HG03135 (cell line): ENCODE data around the gene SHROOM2.
"Not testable (repeated sequence)": the region's sequence is repeated elsewhere in the genome, so short reads cannot be mapped to it uniquely, and the experiment has no call there.

Experiments
- ATAC-seq: cut with Tn5 transposase; IDR thresholded peaks from one replicate; pipeline ENCODE4 v1.9.1; 2021; ENCODE audit warnings: mild to moderate bottlenecking, moderate library complexity; ENCODE audit not compliant: unreplicated experiment

SHROOM2 gene

DNA sequence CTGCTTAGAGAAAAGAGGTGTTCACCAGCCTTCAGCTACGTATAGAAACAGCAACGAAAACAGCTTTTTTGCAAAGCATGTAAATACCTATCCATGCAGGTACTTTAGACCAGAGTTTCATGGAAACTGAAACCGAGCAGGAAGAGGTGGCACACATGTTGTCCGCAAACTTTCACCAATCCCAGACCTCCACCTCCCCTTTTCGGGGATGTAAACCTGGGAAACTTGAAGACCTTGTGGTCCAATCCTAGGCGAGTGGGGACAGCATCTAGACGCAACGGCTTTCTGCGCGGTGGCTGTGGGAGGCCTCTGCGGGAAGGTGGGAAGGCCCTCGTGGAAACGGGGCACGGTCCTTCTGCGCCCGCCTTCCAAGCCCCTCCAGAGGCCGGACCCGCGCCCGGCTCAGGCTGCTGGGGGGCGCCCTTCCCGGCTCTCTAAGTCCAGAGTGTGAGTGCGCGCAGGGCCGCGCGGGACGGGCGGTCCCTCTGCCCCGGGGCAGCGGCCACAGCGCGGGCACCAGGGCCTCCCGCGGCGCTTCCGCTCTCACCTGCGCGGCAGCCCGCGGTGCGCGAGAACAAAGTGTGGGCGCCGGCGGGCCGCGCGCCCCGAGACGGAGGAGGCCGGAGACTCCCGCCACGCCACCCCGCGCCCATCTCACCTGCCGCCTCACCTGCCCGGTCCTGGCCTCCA, 830 bp upstream of the SHROOM2 start:
- no peak for ATAC-seq

DNA sequence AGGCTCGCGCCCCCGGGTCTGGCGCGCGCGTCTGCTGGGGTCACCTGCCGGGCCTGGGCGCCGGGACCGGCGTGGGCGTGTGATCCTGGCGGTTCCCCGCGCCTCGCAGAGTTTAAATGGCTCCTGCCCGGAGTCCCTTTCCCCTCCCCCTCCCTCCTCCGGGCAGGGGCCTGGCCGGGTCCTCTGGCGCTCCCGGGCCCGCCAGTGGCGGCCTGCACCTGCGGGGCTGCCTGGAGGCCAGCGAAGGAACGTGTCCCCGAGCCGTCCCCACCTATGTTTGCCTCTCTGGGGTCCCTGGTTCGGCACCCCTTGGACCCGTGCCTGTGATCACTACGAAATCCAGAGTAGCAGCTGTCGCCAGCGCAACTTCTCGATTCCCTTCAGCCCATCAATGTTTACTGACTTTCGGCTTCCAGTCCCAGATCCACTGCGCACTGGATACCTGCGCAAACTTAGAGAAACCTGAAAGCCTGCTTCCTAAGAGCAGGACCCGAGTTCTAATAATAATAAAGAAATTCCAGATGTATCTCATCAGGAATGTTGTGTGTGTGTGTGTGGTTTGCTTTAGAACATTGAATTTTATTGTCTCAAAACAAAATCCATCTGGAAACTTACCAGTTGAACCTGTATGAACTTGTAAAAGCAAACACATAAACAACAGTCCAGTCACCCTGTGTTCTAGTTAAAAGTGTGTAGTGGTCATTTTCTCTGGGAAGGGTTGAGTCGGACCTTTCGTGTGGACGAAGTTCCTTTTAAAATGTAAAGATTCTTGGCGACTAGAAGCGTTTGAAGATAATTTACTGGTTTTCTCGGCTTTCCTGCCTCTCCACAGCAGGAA, 788 bp downstream of the SHROOM2 start:
- no peak for ATAC-seq

DNA sequence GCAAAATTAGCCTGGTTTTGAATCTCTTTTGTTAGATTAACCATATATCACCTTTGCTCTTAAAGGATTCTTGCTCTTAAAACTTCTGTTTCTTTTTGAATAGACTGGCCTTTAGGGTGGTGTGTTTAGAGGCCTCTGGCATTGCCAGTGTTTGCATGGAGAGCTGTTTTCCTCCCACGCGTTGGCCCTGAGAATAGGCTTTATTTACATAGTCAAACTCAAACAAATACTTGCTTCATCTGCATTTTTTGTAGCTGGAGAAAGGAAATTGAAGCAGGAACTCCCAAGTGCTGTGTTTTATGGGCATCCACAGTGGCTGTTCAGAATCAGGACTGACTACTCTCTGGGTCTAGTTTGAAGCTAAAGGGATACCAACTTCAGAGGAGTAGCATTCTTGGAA, 2.7 kb downstream of the SHROOM2 start:
- no peak for ATAC-seq

DNA sequence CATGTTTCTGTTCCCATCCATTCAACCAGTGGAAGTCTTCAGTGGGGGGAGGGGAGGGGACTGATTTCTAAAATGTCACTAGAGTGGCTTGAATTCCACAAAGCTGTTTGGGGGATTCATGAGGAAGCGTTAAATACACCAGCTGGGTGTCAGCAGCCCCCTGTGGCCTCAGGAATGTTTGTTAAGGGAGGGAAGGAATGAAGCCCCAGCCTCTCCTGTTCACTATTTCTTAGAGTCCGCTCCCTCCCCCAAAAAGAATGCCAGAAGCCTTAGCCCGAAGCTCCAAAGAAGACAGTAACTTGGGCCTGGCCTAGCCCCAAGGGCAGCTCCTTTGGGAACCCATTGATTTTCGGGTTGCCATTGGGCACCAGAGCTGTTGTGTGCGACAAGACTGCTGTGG, 3.3 kb downstream of the SHROOM2 start:
- ATAC-seq: no peak

DNA sequence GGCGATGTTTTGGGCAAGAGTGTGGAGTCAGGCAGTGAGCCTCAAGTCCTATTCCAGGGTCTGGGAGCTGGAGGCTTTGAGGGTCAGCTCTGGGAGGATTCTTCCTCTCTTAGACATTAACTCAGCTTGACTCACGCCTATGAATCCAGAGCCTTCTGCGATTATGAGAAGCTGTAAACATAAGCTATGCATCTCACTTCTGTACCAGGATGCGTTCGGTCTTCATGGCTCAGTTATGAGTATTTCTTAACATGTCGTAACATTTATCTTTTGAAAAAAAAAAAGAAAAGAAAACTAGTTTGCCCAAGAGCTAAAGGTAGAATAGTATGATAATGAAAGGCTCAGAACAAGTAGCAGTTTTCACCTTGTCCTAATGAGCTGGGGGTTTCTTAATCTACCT, 4.6 kb downstream of the SHROOM2 start:
- ATAC-seq: no peak

DNA sequence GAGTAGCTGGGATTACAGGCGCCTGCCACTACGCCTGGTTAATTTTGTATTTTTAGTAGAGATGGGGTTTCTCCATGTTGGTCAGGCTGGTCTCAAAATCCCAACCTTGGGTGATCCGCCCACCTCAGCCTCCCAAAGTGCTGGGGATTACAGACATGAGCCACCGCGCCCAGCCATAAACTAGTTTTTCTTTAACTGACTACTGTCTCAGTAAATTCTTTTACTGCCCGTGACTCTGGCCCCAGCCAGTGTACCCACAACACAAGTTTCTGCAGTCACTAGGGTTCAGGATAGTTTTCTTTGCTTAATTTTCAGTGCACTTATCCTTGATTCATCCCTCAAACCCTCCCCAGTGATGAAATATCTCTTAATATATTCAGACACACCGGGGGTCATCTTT, 8.3 kb downstream of the SHROOM2 start:
- ATAC-seq: no peak

DNA sequence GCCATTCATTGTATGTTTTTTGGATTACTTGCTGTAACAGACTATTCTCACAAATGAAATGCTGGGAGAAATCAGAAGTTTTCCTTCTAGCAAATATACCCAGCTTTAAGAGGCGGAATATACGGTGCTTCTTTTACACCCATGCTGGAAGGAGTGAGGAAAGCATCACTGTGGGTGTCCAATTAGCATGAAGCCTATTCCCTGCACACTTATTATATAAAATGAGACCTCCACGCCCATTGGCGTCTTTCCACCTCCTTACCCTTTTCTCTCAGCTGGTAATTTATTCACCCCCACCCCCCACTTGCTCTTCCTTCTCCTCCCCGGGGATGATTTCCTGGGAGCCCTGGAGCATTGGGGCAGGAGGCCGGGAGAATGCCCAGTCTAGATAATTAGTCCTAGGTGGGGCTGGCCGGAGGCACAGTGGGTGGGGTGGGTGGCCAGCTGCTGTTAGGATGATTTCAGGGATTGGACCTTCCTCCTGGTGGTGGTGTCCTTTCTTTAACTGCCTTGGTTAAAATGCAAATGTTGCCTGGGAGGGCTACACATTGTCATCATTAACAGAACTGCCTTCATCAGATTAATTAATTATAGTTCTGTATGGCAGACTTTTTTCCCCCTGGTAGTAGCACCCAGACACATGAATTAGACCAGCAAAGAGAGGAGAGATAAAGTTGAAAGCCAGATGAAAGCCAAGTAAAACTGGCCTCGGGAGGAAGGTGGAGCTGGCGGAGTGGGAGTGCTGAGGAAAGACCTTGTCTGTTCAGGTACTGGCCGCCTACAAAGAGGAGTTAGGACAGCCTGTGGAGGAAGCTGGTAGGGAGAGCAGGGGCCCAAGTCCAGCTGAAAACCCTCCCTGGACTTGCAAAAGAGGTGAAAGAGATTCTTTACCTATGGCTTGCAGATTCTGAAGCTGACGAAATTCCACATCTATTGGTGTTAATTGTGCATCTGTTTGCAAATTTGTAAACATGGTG, 11.4 kb downstream of the SHROOM2 start:
- ATAC-seq: no peak

DNA sequence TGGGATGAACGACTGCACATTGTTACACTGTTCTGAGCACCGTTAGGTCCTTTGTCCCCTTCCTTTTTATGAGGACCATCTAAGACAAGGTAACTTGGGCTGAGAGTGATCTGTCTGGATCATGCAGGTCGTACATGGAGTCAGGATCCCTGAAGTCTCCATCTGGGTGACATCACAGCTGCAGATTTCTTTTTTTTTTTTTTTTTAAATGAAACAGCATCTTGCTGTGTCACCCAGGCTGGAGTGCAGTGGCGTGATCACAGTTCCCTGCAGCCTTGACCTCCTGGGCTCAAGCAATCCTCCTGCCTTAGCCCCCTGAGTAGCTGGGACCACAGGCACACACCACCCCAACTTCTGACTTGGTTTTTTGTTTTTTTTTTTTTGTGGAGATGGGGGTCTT, 16.5 kb downstream of the SHROOM2 start:
- no peak for ATAC-seq

DNA sequence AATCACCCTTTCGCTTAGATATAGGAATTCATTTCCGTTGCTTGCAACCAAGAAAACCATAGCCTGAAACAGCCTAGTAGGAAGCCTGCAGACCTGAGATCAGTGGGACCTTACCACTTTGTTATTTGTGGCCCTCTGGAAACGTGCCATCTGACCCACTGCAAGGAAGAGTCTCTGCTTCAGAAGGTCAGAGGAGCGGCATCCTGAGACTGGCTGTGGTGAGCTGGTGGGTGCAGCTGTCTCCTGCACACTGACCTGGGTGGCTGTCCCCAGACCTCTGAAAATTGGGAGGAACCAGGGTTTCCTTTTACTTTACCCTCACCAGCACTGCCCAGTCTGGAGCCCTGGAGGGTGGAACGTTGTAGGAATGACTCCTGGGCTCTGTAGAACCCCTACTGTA, 18.2 kb downstream of the SHROOM2 start:
- no peak for ATAC-seq

DNA sequence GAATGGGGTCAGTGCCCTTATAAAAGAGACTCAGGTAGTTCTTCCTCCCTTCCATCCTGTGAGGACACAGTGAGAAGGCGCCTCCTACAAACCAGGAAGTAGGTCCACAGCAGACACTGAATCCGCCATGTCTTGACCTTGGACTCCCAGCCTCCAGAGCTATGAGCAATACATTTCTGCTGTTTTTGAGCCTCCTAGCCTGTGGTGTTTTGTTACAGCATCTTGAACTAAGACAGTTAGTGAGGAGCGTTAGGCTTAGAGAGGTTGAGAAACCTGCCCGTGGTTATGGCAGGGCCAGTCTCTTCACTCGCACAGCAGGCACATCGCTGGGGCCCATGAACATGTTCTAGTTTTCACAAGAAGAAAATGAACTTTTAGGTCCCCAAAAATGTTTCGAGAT, 19.7 kb downstream of the SHROOM2 start:
- ATAC-seq: no peak

DNA sequence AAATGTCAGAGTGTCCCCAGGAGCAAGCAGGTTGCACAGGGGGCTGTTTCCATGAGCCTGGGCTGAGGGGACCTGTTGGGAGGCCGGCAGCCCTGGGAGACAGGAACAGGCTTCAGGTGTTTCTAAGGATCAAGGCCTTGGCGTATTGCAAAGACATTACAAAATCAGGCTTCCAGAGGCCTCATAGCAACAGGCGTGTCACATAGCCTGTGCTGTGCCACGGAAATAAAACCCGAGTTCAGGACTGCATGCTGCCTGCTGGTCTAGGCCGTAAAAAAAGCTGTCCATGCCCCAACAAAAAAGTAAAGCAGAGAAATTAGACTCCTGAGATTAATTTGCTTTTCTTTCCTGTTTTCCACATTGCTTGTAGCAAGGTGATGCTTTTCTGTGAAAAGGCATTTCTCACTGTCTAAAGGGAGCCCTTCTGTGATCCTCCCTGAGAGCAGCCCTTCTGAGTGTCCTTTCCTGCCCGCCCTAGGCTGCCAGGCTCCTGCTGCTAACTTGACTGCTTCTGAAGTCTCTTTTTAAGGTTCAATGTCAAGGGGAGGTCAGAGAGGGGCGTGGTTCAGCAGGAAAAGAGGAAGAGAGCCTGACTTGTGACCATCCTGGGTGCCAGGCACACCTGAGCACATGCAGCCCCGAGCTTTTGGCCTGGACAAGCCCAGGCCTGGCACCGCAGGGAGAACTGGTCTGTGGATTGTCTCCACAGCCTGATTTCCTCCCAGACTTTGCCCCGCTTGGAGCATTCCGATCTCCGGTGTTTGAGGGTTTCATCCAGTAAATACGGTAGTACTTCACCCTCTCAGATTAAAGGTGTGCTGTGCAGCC, 21.3 kb downstream of the SHROOM2 start:
- ATAC-seq: no peak

DNA sequence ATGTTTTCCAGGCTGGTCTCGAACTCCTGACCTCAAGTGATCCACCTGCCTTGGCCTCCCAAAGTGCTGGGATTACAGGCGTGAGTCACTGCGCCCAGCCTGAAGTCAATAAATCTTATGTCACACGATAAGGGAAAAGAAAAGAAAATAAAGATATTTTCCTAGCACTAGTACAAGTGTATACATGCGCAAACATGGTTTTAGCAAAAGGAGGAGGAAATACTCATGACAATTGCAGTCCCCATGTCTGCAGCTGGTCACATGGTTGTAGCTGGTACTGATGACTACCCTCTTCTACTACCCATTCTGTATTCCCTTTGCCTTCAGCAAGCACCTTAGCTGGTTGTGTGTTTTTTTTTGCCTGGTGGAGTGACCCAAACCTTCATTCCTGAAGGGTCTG, 23.6 kb downstream of the SHROOM2 start:
- ATAC-seq: not testable (repeated sequence)

DNA sequence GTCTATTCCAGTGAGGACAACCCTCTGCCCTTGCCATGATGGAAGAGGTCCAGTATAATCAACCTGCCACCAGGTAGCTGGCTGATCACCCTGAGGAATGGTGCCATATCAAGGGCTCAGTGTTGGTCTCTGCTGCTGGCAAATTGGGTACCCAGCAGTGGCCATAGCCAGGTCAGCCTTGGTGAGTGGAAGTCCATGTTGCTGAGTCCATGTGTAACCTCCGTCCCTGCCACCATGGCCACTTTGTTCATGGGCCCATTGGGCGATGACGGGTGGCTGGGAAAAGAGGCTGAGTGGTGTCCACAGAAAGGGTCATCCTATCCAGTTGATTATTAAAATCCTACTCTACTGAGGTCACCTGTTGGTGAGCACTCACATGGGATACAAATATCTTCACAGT, 24.9 kb downstream of the SHROOM2 start:
- not testable (repeated sequence) for ATAC-seq

DNA sequence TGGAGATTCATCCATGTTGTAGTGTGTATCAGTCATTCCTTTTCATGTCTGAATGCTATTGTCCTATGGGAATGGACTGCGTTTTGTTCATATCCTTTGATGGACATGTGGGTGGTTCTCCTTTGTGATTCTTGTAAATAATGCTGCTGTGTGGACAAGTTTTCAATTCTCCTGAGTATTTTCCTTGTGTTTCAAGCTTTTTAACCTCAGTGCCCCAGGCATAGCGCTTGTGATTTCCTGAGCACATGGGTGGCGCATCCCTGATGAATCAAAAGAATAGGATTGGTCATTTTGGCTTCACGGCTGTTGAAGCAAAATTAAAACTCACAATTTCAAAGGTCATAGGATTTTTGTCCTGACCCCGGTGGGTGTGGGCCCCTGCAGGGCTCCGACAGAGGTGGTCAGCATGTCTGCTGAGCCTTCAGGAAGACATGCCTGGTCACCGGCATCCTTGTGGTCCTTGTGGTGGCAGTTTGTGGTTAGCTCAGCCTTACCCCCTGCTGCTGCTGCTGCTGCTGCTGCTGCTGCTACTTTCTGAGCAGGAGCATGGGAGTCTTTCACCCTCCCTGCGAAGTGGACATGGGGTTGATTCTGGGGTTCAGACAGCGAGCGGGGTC, 30.0 kb downstream of the SHROOM2 start:
- ATAC-seq: no peak

DNA sequence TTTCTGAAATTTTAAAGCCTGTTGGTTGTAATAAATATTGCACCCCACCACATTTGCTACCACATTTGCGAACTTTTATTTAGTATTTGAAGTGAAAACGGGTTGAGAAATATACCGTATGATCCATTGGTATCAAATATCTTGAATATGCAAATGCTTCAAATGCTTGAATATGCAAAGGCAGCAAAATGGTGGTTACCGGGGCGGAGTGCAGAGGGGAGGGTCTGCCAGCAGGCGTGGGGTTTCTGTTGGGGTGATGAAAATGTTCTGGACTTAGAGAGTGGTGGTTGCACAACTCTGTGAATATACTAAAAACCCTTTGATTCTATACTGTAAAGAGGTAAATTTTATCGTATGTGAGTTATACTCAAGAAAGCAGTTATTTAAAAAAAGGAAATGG, 35.3 kb downstream of the SHROOM2 start:
- no peak for ATAC-seq

DNA sequence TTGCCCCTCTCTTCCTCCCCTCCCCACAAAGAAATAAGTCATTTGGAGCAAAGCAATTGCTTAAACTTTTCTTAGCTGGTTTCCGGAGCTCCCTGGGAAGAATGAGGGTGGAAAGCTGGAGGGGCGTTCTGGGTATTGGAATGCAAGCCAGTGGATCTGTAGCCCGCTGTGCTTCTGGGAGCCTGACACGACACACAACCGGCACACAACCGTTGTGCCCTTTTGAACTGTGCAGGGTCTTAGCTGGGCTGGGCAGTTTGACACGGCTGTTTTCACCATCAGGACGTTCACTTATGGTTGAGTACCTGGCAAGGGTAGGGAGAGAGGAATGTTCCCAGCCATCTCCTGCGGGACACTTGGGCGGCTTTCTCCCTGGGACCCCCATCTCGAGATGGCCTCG, 38.3 kb downstream of the SHROOM2 start:
- ATAC-seq: no peak

DNA sequence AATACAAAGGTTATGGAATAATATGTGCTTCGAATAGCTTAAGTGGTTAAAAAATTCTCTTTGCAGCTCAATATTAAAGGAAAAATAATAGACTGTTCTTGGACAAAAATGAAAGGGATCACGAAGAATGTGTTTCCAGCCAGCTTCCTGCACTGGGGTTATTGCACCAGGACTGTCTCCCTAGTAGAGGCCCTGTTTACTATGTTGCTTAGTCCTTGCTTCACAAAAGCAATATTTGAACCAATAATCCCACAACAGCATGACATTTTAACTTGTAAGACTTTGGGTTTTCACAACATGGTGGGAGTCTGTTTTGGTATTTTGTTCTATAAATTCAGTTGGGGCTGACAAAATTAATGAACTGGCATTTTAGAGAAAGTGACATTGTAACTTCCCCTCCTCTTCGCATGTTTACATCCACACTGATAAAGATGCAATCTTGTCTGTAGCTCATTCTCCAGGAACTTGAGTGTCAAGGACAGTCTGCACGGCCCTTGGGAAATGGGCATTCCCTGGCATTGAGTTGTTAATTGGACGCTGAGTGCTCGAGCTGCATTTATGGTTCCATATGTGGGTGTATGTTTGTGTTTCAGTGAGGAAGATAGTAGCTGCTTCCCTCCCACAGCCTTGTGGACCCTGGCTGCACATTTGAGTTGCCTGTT, 39.0 kb downstream of the SHROOM2 start:
- ATAC-seq: no peak

DNA sequence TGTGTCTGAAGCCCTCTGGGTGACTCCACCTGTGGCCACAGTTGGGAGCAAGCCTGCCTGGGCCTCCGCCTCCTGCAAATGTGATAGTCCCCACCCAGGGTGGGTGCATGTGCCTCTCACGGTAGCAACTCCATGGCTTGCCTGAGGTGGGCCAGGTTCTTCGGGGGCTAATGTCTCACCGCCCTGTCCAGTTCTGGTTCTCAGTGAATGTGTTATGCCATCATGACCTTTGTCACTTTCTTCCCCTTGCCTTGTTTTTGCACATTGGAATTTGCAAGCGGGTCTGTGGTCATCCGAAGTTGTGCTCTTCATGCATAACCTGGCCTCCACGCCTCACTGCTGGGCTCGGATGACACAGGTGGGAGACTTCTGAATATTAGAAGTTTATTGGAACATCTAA, 39.7 kb downstream of the SHROOM2 start:
- ATAC-seq: no peak
